Occipital lobe (tissue), 2 donors: ENCODE data around the gene LIMA1. TPM values are rescaled to one million over a fixed set of nuclear protein-coding genes. Genes with fewer than 3 reads are reported as not detected.
"Not testable (repeated sequence)": the region's sequence is repeated elsewhere in the genome, so short reads cannot be mapped to it uniquely, and the experiment has no call there.

Source experiments
- DNase-seq: peaks from one replicate; lab custom pipeline; 2025; lab: John Stamatoyannopoulos, UW
- total RNA-seq: library from RNA; depleted of rRNA; stranded (reverse); fragments of >200 nt; gene quantifications from one replicate; pipeline ENCODE4 v1.2.3, GENCODE V29; 2014

The LIMA1 gene
- total RNA-seq, 1 donor from 2014 or later = 19.7 TPM

DNA sequence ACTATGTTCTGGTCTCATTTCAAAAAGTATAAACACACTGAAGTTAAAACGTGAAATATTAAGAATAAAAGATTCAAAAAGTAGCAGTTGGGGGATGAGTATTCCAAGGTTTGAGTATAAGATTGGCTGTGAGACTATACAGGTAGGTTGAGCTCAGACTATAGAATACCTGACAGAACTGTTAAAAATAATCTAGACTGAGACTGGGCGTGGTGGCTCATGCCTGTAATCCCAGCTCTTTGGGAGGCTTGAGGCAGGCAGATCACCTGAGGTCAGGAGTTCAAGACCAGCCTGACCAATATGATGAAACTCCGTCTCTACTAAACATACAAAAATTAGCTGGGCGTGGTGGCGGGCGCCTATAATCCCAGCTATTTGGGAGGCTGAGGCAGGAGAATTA lies 64.3 kb downstream of the LIMA1 start:
- DNase-seq = not testable (repeated sequence)

- DNase-seq = no peak
These were observed 64.9 kb downstream of the LIMA1 start for GRCh38 chr12:50218386-50218785.

- DNase-seq = no peak
These were observed 66.1 kb downstream of the LIMA1 start for GRCh38 chr12:50217202-50217601.

DNA sequence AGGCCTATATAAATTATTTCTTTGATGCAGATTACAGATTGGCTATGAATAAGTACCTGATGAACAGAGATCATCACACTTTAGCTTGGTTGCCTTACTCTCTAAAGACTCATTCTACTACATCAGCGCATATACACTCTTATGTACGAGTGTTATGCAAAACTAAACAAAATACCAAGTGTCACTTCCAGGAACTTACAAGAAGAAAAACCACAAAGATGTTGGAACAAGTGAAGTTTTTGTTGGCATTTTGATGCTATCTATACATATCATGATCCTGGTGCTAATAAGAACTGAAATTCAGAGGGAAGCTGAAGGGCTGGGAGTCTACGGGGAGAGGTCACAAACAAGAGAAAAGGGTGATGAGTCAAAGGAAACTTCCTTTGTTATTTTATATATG lies 68.3 kb downstream of the LIMA1 start:
- no peak for DNase-seq

DNA sequence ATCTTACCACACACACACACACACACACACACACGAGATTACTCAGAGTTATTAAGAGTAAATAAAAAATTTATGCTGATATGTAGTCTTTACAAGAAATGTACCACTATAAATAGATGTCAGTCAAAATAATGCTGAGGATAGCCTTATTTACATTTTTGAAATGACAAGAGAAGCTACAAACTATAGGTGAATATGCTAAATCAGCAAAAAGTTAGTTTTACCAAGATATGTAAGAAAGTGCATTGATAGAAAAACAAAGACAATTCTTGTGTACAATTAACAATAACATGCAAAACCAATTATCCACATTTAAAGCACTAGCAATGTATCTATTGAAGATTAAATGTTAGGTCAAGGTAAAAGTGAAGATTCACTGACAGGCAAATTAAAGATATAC lies 69.3 kb downstream of the LIMA1 start:
- DNase-seq = no peak

DNA sequence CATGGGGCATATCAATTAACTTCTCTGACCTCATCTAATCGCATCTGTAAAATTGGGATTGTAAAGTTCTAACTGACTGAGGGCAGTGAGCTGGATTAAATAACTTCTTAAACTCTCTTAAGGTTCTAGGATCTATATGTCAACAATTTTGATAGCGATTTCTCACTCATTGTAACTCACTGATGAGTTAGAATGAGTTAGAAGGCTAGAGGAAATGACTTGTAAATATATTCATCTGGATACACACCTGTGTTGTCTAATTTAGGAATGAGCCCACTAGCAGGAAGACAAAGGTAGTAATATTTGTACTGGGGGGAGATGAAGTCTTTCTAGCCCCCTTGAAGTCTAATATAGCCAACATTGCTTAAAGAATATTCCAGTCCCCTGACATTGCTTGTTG lies 69.9 kb downstream of the LIMA1 start:
- DNase-seq = no peak

- no peak for DNase-seq
These were observed 71.3 kb downstream of the LIMA1 start for GRCh38 chr12:50212071-50212467.

DNA sequence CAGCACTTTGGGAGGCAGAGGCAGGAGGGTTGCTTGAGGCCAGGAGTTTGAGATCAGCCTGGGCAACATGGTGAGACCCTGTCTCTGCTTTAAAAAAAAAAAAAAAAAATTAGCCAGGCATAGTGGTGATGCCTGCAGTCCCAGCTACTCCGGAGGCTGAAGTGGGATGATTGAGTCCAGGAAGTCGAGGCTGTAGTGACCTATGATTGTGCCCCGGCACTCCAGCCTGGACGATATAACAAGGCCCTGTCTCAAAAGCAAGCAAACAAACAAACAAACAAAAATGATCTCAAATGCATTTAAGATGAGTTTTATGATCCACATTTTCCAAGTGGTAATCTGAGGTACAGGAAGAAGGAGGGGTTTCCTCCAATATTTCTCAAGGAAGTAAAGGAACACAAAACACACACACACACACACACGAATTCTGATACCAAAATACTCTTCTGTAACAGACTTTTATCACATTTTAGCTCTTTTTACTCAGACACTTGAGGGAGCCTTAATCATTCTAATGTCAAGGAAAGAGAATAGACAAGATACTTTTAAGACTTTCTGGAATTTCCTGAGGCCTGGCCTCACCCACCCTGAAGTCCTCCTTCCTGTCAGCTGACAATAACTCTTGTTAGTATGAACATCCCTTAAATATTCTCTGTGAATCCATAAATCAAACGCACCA lies 71.8 kb downstream of the LIMA1 start:
- no peak for DNase-seq

GRCh38 chr12:50207424-50207823 lies 75.9 kb downstream of the LIMA1 start:
- no peak for DNase-seq

DNA sequence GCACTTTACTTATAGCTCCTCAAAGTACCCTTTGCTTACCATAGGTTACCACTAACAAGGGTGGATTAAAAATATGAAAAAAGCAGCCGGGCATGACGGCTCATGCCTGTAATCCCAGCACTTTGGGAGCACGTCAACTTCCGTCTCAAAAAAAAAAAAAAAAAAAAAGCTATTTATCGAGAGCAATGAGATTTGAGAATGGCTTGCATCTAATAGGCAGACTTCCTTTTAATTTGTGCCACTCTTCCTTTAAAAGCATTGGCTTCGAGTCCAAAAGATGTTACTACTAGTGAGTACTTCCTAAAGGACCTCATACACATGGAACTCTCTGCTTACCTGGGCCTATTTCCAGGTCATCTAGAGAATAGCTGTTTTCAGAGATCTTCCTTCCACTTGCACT lies 77.7 kb downstream of the LIMA1 start:
- DNase-seq = no peak

GRCh38 chr12:50203691-50204090 lies 79.6 kb downstream of the LIMA1 start:
- no peak for DNase-seq

GRCh38 chr12:50201987-50202521 lies 81.3 kb downstream of the LIMA1 start:
- no peak for DNase-seq

GRCh38 chr12:50200552-50201273 lies 82.6 kb downstream of the LIMA1 start:
- no peak for DNase-seq

- no peak for DNase-seq
These were observed 84.5 kb downstream of the LIMA1 start for GRCh38 chr12:50198829-50199228.

GRCh38 chr12:50197297-50197727 lies 86.0 kb downstream of the LIMA1 start:
- no peak for DNase-seq

DNA sequence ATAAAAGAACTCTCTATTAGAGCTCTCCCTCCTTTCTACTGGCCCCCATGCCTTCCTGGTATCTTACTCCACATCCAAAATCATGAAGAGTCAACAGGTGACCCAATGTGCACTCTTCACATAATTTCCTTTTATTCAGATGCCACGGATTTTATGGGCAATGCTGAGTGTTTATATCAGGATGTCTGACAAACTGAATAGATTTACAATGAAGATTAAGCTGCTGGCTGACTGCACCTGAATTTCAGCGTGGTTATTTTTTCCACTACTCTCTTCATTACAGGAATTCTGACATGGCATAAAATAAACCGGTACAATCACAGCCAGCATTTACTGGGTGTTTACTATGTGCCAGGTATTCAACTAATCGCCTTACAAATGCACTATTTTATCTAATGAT lies 86.8 kb downstream of the LIMA1 start:
- DNase-seq = no peak

DNA sequence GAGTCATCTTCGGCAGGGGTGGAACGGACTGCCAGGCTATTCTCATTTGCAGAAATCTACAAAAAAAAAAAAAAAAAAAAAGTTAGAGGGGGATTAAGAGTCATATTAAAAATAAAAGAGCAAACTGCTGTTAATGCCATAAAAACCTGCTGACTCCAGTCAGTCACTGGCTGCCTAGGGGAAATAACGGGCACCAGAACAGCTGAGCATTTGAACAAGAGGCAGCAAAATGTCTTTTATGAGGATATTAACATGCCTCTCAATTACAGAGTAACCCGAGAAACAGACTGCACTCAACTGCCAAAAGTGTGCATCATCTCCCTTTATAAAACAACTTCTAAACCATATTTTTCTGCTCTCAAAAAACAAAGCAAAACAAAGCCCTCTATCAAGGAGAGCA lies 87.5 kb downstream of the LIMA1 start:
- no peak for DNase-seq

- no peak for DNase-seq
These were observed 90.4 kb downstream of the LIMA1 start for GRCh38 chr12:50192908-50193307.

GRCh38 chr12:50192236-50192635 lies 91.1 kb downstream of the LIMA1 start:
- DNase-seq = no peak

DNA sequence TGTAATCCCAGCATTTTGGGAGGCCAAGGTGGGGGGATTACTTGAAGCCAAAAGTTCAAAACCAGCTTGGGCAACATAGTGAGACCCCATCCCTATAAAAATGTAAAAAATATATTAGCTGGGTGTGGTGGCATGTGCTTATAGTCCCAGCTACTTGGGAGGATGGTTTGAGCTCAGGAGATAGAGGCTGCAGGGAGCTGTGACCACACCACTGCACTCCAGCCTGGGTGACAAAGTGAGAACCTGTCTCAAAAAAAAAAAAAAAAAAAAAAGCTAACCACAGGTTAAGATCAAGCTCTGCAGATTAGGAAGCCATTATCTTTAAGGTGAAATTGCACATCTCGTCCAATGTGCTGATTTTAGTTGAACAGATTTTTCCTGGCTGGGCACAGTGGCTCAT lies 92.5 kb downstream of the LIMA1 start:
- DNase-seq = no peak

DNA sequence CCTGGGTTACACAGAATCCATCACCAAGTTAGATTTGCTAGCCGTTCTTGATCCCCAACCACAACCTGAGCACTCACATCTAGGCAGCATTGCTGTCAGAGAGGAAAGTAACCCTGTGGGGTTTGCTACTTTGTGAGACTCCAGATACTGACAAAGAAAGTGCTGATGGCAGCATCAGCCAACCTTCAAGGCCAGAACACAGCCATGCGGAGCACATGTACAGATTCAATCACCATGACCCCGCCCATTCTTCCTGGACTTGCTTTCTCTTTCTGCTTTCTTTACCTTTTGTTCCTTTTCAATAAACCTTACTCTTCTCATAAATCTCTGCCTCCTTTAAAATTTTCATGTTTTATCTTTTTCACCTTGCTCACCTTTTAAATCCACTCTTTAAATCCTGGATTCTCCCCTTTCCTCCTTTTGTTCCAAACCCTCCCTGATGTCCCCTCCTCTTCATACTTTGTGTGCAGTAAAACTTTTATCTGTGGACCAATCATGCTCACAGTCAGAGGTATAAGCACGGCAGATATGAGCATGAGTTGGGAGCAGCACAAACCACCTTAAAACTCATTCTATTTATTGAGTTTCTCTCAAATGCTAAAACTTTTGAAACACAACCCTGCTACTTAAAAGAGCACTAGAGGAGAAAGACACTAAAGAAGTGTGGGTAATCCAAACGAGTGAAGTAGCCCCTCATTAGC lies 94.3 kb downstream of the LIMA1 start:
- DNase-seq = no peak

GRCh38 chr12:50188241-50188781 lies 95.0 kb downstream of the LIMA1 start:
- DNase-seq = no peak
